Stimulated activated CD8-positive, alpha-beta memory T cell treated with anti-CD3 and anti-CD28 coated beads, Interleukin-2, amount 100 ng/mL, for 48 hours (primary cell): ENCODE results near the gene GRK5.
A peak's percentile ranks its signal among the peaks of the same experiment; 100 is the strongest.
"Not testable (repeated sequence)": the region's sequence is repeated elsewhere in the genome, so short reads cannot be mapped to it uniquely, and the experiment has no call there.

Experiments
- DNase-seq, 2 donors: peaks; one replicate each; pipeline ENCODE4 v3.0.0-alpha.2; 2020; ENCODE audit warnings: low read depth in 2 of 2

The GRK5 gene

DNA sequence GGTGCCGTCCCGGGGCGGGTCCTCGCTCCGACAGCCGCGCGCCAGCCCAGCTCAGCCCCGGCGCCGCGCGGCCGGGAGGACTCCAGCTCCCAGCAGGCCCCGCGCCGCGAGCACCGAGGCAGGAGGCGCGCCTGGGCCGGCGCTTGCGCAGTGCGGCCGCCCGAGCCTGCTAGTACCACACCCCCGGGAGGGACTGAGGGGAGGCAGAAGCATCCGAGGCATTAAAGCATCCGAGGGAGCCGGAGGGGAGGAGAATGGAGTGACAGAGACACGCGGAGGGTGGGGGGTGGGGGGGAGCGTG lies at the start of gene GRK5:
Gene GRK5 (plus strand): TSS at position 206 of the 301 bp plus-strand sequence. CDS start 347 bp downstream, outside the sequence.
- DNase-seq, result peak; percentile 87 to 95

DNA sequence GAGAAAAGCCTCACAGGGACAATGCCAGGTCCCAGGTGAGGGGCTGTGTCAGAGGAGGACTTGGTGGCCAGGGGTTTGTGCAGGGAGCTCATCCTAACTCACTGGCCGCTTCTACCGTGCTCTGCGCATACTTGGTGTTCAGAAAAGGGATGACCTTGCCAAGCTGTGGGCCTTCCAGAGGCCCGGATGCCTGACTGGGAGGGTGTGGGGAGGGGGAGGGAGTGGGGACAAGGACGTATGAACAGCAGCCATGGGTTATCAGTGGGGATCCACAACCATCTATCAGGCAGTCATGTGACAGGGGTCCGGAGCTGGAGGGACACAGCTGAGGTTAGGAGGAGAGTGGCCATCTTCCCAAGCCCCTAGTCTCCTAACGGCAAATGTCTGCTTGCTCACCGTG lies 48.0 kb upstream of the GRK5 start:
- no peak for DNase-seq

- no peak for DNase-seq
Observed at GRCh38 chr10:119161680-119162451, 45.5 kb upstream of the GRK5 start.

DNA sequence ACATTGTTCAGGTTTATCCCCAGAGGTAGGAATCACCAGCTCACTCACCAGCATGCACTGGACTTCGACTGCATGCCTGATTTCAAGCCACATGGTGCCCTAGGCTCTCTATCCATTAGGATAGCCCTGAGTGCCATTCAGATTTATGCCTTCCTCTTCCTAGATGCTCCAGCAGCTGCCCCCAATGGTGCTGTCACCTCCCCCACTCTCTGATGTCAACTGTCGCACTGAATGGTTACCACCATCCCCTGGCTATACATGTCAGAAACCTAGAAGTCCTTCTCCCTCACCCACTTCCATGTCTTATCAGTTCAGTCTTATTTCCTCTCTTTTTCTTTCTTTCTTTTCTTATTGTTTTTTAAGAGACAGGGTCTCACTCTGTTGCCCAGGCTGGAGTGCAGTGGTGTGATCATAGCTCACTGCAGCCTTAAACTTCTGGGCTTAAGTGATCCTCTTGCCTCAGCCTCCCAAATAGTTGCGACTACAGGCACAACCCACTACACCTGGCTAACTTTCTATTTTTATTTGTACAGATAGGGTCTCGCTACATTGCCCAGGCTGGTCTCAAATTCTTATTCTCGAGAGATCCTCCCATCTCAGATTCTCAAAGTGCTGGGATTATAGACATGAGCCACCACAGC lies 44.8 kb upstream of the GRK5 start:
- no peak for DNase-seq

DNA sequence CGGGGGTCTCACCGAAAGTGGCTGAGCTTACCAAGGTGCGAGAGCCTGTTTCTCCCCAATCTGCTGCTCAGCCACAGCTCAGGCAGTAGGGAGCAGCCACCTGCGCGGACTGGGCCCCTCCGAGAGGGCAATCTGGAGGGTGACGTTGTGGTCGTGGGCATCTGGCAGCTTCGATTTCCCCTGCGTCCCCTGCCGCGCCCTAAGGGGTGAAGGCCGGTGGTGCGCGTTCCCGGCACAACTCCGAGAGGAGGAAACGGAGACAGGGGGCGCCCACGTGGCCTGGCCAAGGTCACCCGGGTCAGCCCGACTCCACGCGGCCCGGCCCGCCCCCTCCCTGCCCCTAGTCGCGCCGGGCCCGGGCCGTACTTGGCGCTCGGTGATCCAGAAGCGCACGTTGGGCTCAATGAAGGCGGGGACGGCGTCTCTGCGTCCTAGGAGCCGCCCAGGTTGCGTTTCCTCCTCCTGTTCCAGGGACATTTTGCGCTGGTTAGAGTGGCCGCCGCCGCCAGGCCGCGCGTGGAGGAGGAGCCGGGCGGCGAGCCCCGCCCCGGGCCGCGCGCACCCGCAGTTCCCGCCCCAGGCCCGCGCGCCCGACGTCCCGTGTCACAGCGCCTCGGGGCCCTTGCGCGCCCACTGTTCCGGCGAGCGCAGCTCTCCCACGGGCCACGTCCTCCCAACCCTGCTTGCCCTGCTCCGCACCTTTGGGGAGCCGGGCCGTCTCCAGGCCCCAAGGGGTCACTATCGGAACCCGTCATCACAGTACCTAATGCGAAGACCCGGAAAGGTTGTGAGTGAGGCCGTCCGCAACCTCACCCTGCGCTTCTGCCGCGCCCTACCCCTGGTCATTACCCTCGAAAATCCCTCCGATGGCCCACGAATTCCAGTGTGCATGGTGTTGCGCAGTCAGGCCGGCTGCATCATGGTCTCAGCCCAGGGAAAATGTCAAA lies 41.9 kb upstream of the GRK5 start, which contains the start of gene SFXN4:
Gene SFXN4 (minus strand): TSS at position 544 of the 947 bp plus-strand sequence. CDS start 67 bp downstream, at position 477.
- DNase-seq, result peak; percentile 72 to 80

DNA sequence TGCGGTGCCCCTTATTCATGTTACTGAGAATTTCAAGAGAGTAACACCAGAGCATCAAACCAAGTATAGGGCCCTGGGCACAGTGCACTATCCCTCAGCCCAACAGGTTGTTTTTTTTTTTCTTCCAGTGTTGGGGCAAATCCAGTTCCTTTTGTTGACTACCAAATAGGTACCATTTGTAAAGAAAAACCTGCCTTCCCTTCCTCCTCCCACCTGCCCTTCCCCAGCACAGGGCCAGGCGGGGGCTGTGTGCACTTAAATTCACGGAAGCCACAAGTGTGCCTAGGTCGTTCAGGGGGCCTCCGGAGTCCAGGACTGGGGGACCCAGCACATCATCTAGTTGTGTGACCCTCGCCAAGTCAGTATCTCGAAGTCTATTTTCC lies 41.3 kb upstream of the GRK5 start:
- no peak for DNase-seq

GRCh38 chr10:119166564-119166963 lies 40.8 kb upstream of the GRK5 start:
- no peak for DNase-seq

DNA sequence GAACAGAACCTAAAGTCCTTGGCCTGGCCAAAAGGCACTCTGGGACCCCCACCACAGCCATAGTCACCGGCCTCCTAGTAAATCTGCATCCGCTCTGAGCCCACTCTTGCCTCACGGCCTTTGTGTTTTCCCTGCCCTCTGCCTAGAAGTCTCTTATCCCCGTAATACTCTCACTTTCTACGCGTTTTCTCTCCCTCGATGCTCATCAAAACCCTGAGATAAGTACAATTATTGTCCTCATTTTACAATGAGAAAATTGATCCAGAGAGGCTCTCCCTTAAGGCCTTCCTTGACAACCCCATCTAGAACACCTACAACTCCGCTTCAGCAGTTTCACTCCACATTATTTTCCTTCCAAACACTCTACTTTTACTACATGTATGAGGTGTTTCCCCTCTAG lies 40.3 kb upstream of the GRK5 start:
- DNase-seq, result no peak

DNA sequence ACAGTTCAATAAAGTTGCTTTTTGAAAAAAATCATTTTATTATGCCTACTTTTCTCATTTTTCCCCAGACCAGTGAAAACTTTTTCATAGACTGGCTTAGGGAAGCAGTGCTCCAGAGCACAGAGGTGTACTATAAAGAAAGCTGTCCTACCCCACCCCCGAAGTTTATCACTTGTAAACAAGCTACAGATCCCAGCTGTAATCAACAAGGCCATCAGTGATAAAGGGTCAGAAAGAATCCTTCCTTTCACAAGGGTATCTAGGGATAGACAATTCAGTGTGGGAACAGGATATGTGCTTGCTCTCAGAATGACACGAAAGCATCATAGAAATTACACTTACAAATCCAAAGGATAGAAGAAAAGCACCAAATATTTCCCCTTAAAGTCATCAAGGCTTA lies 33.3 kb upstream of the GRK5 start:
- no peak for DNase-seq

- no peak for DNase-seq
Observed at GRCh38 chr10:119176166-119176565, 31.2 kb upstream of the GRK5 start.

- no peak for DNase-seq
Observed at GRCh38 chr10:119177708-119178371, 29.5 kb upstream of the GRK5 start.

- peak; percentile 95 to 96 for DNase-seq
Observed at GRCh38 chr10:119178372-119179119, 28.8 kb upstream of the GRK5 start, which contains the start of gene PRDX3. PRDX3 (minus strand) TSS chr10:119178812; CDS start chr10:119178790, 22 bp downstream.

- not testable (repeated sequence) for DNase-seq
Observed at GRCh38 chr10:119180850-119181400, 26.4 kb upstream of the GRK5 start.

DNA sequence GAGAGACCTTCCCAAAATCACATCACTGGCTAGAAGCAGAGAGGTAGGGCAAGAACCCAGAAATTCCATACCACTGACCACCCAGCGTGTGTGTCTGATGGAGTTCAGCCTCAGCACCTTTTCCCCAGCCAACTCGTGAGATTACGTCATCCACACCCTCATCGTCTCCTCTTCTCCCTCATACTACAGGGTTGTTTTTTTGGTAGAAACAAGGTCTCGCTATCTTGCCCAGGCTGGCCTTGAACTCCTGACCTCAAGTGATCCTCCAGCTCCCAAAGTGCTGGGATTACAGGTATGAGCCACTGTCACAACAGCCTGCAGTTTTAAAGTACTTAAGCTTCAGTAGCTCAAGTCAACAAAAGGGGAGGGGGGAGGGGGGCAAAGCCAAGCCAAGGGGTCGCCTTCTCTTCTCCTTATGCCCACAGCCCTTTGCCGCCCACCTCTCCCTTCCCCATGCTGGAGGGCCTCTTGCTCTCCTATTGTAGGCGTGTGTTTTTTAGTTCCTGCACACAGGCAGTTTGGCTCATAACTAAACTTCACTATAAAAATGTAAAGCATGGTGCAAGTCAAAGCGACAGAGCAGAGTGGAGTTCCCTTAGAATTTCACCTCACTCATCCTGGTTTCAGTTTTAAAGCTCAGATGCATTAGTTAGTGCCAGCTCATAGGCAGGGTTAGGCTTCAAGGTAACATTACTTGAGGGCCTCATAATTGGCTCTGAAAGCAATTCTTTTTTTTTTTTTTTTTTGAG lies 23.5 kb upstream of the GRK5 start:
- no peak for DNase-seq

DNA sequence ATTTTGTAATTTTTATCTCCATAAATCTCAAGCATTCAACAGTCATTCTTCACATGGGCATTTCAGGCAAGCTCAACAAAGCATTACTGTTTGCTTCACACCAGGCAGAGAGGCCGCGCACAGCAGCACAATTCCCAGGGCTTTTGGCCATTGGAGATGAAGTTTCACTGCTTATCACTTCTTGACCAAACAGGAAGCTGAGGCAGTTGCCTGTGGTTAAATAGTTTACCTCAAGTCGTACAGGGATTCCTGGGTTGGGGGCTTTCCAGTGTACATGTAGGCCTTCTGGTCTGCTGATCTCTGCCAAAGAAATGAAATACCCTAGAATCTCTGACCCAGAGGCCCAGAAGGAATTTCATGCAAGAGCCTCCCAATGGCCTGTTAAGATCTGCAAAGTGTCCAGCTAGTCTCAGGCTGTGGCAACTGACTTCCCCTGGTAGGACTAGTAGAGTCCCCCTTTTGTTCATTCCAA lies 17.5 kb upstream of the GRK5 start:
- DNase-seq, result no peak

DNA sequence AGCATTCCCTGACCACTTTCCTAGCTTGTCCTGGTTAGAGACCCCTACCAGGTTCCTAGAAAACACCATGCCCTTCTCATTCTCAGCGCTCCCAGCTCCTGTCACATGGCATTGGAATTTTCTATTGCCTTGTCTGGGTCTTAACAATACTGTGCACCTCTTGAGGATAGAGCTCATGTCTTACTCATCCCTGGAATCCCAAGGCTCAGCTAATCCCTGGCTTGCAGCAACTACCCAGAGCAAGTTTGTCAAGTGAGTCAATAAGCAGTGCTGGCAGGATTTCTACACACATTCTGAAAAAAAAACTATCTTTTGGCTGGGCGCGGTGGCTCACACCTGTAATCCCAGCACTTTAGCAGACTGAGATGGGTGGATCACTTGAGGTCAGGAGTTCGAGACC lies 17.0 kb upstream of the GRK5 start:
- no peak for DNase-seq

- no peak for DNase-seq
Observed at GRCh38 chr10:119190954-119191785, 16.2 kb upstream of the GRK5 start.

GRCh38 chr10:119191881-119192280 lies 15.5 kb upstream of the GRK5 start:
- no peak for DNase-seq

DNA sequence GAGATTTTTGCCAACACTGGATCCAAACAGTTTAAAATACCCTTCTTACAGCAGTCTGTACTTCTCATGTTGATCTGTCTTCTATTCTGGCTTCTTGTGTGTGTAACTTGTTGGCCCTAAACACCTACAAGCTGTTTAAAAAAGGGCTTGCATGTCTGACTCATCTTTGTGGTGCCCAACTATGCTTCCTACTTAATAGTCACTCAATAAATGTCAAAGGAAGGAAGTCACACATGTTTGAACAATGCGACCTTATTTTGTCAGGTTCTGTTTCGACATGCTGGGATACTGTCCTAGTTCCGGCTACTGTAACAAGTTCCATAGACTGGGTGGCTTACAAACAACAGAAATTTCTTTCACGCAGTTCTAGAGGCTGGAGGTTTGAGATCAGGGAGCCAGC lies 9.4 kb upstream of the GRK5 start:
- no peak for DNase-seq
